Peyer's patch (tissue), 4 donors: Measurements from ENCODE around the gene SEMA6B.

Experiments used
- CTCF ChIP-seq, 6 experiments: fragments of 450-650 bp in 4 of 6; fragments of 200-600 bp in 2 of 6; sonication (generic) in 1 of 6; IDR thresholded peaks; one replicate each; pipeline ENCODE4 v1.5.1; 2017 to 2019; ENCODE audit warnings: antibody characterized with exemption in 6 of 6, mild to moderate bottlenecking in 3 of 6, moderate library complexity in 1 of 6
- POLR2A ChIP-seq, 2 donors: fragments of 450-650 bp; IDR thresholded peaks; one replicate each; pipeline ENCODE4 v1.5.1; 2017; ENCODE audit warnings: antibody characterized with exemption in 2 of 2, mild to moderate bottlenecking in 2 of 2, moderate library complexity in 2 of 2

GRCh38 chr19:4598712-4599111 lies 39.2 kb upstream of the SEMA6B start:
- TF ChIP-seq CTCF (IDR thresholded peaks at IDR 0.05) (no peak), POLR2A (IDR thresholded peaks at IDR 0.05) (no peak)
